ENCODE results near the gene NPC1L1.

NPC1L1 gene

GRCh38 chr7:44541028-44541869 is at the start of gene NPC1L1:
Gene NPC1L1 (minus strand): TSS chr7:44541330. CDS start chr7:44541259, 71 bp downstream.
- CTCF ChIA-PET, result interaction anchor here (0.5 kb wide), 1 partner anchor 11 kb away, joined by 3 read pairs; no protein-coding TSS in a partner anchor
- TF ChIP-seq YY2 (tag by site-specific recombination; IDR thresholded peaks at IDR 0.05) (no peak), ZNF10 (tag by site-specific recombination; IDR thresholded peaks at IDR 0.05) (no peak)
- POLR2A ChIA-PET, result interaction anchor here (0.6 kb wide), 1 partner anchor 120 kb away, joined by 3 read pairs; no protein-coding TSS in a partner anchor

GRCh38 chr7:44590910-44591309 is 49.8 kb upstream of the NPC1L1 start:
- H3K27ac ChIP-seq (ENCODE audit: extremely low read depth, low read depth, low read length), result no peak overlapping the region
- ChIA-PET POLR2A (interaction anchor here (0.6 to 0.8 kb wide), 3 partner anchors 10 to 206 kb away, joined by 3 to 5 read pairs (median 4); no protein-coding TSS in a partner anchor), CTCF (interaction anchor here (0.6 kb wide), 2 partner anchors 100 to 266 kb away, joined by 3 to 4 read pairs; no protein-coding TSS in a partner anchor)
- no peak for TF ChIP-seq ZNF521 (tag by site-specific recombination; IDR thresholded peaks at IDR 0.05)
- TF ChIP-seq ZNF26 (tag by site-specific recombination; IDR thresholded peaks at IDR 0.05), result no peak
- TF ChIP-seq KLF16 (tag by site-specific recombination; IDR thresholded peaks at IDR 0.05), result no peak
- TF ChIP-seq ZNF214 (tag by site-specific recombination; IDR thresholded peaks at IDR 0.05; ENCODE audit: borderline replicate concordance), result no peak
- no peak for TF ChIP-seq ZNF423 (tag by site-specific recombination; IDR thresholded peaks at IDR 0.05)
- no peak for TF ChIP-seq ZNF146 (tag by site-specific recombination; IDR thresholded peaks at IDR 0.05)
- TF ChIP-seq ZNF433 (tag by site-specific recombination; IDR thresholded peaks at IDR 0.05; ENCODE audit: low read depth), result no peak
- TF ChIP-seq ZBTB44 (tag by site-specific recombination; IDR thresholded peaks at IDR 0.05), result no peak
- TF ChIP-seq PRDM1 (tag by site-specific recombination; IDR thresholded peaks at IDR 0.05), result no peak
- no peak for TF ChIP-seq ZNF121 (tag by site-specific recombination; IDR thresholded peaks at IDR 0.05)
- no peak for TF ChIP-seq ZFP69B (tag by site-specific recombination; IDR thresholded peaks at IDR 0.05)
- no peak for TF ChIP-seq ZNF202 (tag by site-specific recombination; IDR thresholded peaks at IDR 0.05; ENCODE audit: borderline replicate concordance)
- TF ChIP-seq OSR2 (tag by site-specific recombination; IDR thresholded peaks at IDR 0.05), result no peak
- no peak for TF ChIP-seq ZBTB17 (tag by site-specific recombination; IDR thresholded peaks at IDR 0.05)
- no peak for TF ChIP-seq ZXDB (tag by site-specific recombination; IDR thresholded peaks at IDR 0.05)
- no peak for TF ChIP-seq ZNF629 (tag by site-specific recombination; IDR thresholded peaks at IDR 0.05)
- TF ChIP-seq REPIN1 (tag by site-specific recombination; IDR thresholded peaks at IDR 0.05; ENCODE audit: low read depth), result no peak
- H3K4me1 ChIP-seq (ENCODE audit: control insufficient read depth, insufficient read depth, low read length), result no peaks in the 10 kb centered on the region
- no peaks in the 10 kb centered on the region for H3K36me3 ChIP-seq (ENCODE audit: control insufficient read depth in 2 of 2, insufficient read depth in 1 of 2, low read length in 2 of 2)
- H3K9me3 ChIP-seq (ENCODE audit: control insufficient read depth, insufficient read depth, low read depth, low read length), result no peaks in the 10 kb centered on the region
- H3K4me3 ChIP-seq (ENCODE audit: low read depth, low read length), result no peak overlapping the region

More at GRCh38 chr7:44541028-44541869, at the start of gene NPC1L1:
- Histone ChIP-seq H3K27ac (ENCODE audit: extremely low read depth, low read depth, low read length) (no peak within 1 kb of the TSS), H3K9me3 (ENCODE audit: control insufficient read depth, insufficient read depth, low read depth, low read length) (no peaks in the 10 kb centered on the region), H3K4me1 (ENCODE audit: control insufficient read depth, insufficient read depth, low read length) (no peaks in the 10 kb centered on the region), H3K4me3 (ENCODE audit: low read depth, low read length) (no peak within 1 kb of the TSS), H3K36me3 (ENCODE audit: control insufficient read depth in 2 of 2, insufficient read depth in 1 of 2, low read length in 2 of 2) (no peaks in the 10 kb centered on the region)

Measured in HEK293 (cell line).